HCT116 (cell line): ENCODE results near the gene KLHL11. TPM values are rescaled to one million over a fixed set of nuclear protein-coding genes. Genes with fewer than 3 reads are reported as not detected.
A peak's percentile ranks its signal among the peaks of the same experiment; 100 is the strongest.

Experiments
- ATAC-seq: fragments of 200-7000 bp; cut with Tn5 transposase; 2 replicates; pipeline ENCODE4 v1.9.1; 2020; ENCODE audit warnings: mild to moderate bottlenecking, moderate library complexity
- BruUV-seq: library from RNA; stranded (reverse); fragments of 400-500 nt; replicated peaks from 2 replicates; lab custom pipeline; 2021; lab: Mats Ljungman, UMichigan
- CTCF ChIA-PET: fragments of 300-600 bp; sonication (Branson Sonifier 250); formaldehyde crosslinking; loops from one replicate; lab custom pipeline; 2021; ENCODE audit warnings: antibody characterized with exemption; lab: Charles Lee
- POLR2A ChIA-PET: fragments of 300-600, 350-600 bp; sonication (Branson Sonifier 250); formaldehyde crosslinking; loops from one replicate; lab custom pipeline; 2021; ENCODE audit warnings: antibody characterized with exemption; lab: Charles Lee
- RAD21 ChIA-PET, 2 experiments: fragments of 300-600 bp; sonication (Branson Sonifier 250); formaldehyde crosslinking; loops; one replicate each; lab custom pipeline; 2023; ENCODE audit warnings: low total read pairs in 2 of 2; ENCODE audit not compliant: uncharacterized antibody in 2 of 2, unreplicated experiment in 2 of 2, low non-redundant PET in 1 of 2; lab: Charles Lee
- DNase-seq: peaks from one replicate; pipeline ENCODE4 v3.0.0-alpha.2; 2010; ENCODE audit warnings: low read depth, low spot score
- H2AFZ ChIP-seq: fragments of 200-600 bp; shearing (Covaris generic), sonication (generic); 2 replicates; pipeline ENCODE4 v1.6.1; 2017; ENCODE audit warnings: low read depth, mixed run types, mixed read lengths, antibody characterized with exemption, low read length; ENCODE audit not compliant: poor library complexity, severe bottlenecking
- H3K27ac ChIP-seq: 2 replicates; pipeline ENCODE4 v1.5.1; 2012; ENCODE audit warnings: low read depth, low read length
- H3K27me3 ChIP-seq: fragments of 200-600 bp; sonication (generic); 2 replicates; pipeline ENCODE4 v1.6.1; 2016; ENCODE audit warnings: mixed run types, low read length, mixed read lengths; ENCODE audit not compliant: insufficient read depth
- H3K36me3 ChIP-seq, 2 experiments: fragments of 200-500 bp in 1 of 2; fragments of 200-600 bp in 1 of 2; sonication (Bioruptor generic) in 1 of 2; sonication (generic) in 1 of 2; 2 replicates each; pipeline versions ENCODE4 v1.5.1 to v1.6.1; 2014 to 2016; ENCODE audit warnings: low read length in 2 of 2, inconsistent platforms in 1 of 2, mixed read lengths in 1 of 2, mixed run types in 1 of 2; ENCODE audit not compliant: insufficient read depth in 2 of 2, control insufficient read depth in 1 of 2
- H3K4me1 ChIP-seq, 2 experiments: fragments of 200-600 bp in 1 of 2; sonication (generic) in 1 of 2; 2 replicates each; pipeline versions ENCODE4 v1.5.1 to v1.6.1; 2012 to 2017; ENCODE audit warnings: low read length in 2 of 2, inconsistent platforms in 1 of 2, mild to moderate bottlenecking in 1 of 2, mixed read lengths in 1 of 2, mixed run types in 1 of 2, moderate library complexity in 1 of 2; ENCODE audit not compliant: insufficient read depth in 2 of 2, control insufficient read depth in 1 of 2
- H3K4me2 ChIP-seq: fragments of 200-600 bp; sonication (generic); 2 replicates; pipeline ENCODE4 v1.6.1; 2017; ENCODE audit warnings: mixed run types, low read length, mixed read lengths
- H3K4me3 ChIP-seq, 2 experiments: fragments of 200-600 bp in 1 of 2; sonication (generic) in 1 of 2; replicated peaks in 1 of 2; 2 replicates each; pipeline ENCODE4 v1.5.1; 2011 to 2016; ENCODE audit warnings: low read length in 2 of 2, control low read depth in 1 of 2, low read depth in 1 of 2, mild to moderate bottlenecking in 1 of 2, mixed read lengths in 1 of 2, mixed run types in 1 of 2
- H3K79me2 ChIP-seq: fragments of 200-600 bp; sonication (generic); 2 replicates; pipeline ENCODE4 v1.6.1; 2017; ENCODE audit warnings: mild to moderate bottlenecking, mixed run types, low read length, moderate library complexity, mixed read lengths; ENCODE audit not compliant: insufficient read depth
- H3K9ac ChIP-seq: fragments of 200-600 bp; sonication (generic); 2 replicates; pipeline ENCODE4 v1.6.1; 2016; ENCODE audit warnings: low read length, mixed read lengths
- H3K9me2 ChIP-seq: fragments of 200-600 bp; sonication (generic), shearing (Covaris generic); 2 replicates; pipeline ENCODE4 v1.6.1; 2017; ENCODE audit warnings: mixed run types, mild to moderate bottlenecking, moderate library complexity; ENCODE audit not compliant: insufficient read depth
- H3K9me3 ChIP-seq, 2 experiments: fragments of 200-500 bp in 1 of 2; fragments of 200-600 bp in 1 of 2; sonication (Bioruptor generic) in 1 of 2; sonication (generic) in 1 of 2; 2 replicates each; pipeline ENCODE4 v1.6.1; 2014 to 2017; ENCODE audit warnings: low read length in 2 of 2, mixed read lengths in 2 of 2, inconsistent platforms in 1 of 2, low read depth in 1 of 2, mild to moderate bottlenecking in 1 of 2, mixed run types in 1 of 2, moderate library complexity in 1 of 2; ENCODE audit not compliant: control insufficient read depth in 1 of 2, insufficient read depth in 1 of 2
- H4K20me1 ChIP-seq: fragments of 200-600 bp; sonication (generic), shearing (Covaris generic); 2 replicates; pipeline ENCODE4 v1.6.1; 2017; ENCODE audit warnings: mixed run types, mild to moderate bottlenecking, moderate library complexity; ENCODE audit not compliant: insufficient read depth
- CBX3 ChIP-seq: IDR thresholded peaks from 2 replicates; pipeline ENCODE4 v1.6.1; 2012; ENCODE audit warnings: low read depth
- CEBPB ChIP-seq: IDR thresholded peaks from 2 replicates; pipeline ENCODE4 v1.6.1; 2012; ENCODE audit warnings: low read depth
- ELF1 ChIP-seq: IDR thresholded peaks from 2 replicates; pipeline ENCODE4 v1.6.1; 2012; ENCODE audit warnings: low read depth, borderline replicate concordance
- EZH2 ChIP-seq: fragments of 200-600 bp; sonication (generic); IDR thresholded peaks from 2 replicates; pipeline ENCODE4 v1.6.1; 2017; ENCODE audit warnings: antibody characterized with exemption, mixed run types
- JUND ChIP-seq: IDR thresholded peaks from 2 replicates; pipeline ENCODE4 v1.6.1; 2012
- POLR2A ChIP-seq: IDR thresholded peaks from 2 replicates; pipeline ENCODE4 v1.7.0; 2011; ENCODE audit warnings: borderline replicate concordance; ENCODE audit not compliant: insufficient read depth, insufficient read length; ENCODE audit errors: extremely low read depth
- POLR2AphosphoS5 ChIP-seq: IDR thresholded peaks from 2 replicates; pipeline ENCODE4 v1.6.1; 2011; ENCODE audit warnings: mild to moderate bottlenecking, low read depth, low read length, moderate library complexity
- SIN3A ChIP-seq: IDR thresholded peaks from 2 replicates; pipeline ENCODE4 v1.6.1; 2012; ENCODE audit warnings: low read depth
- ZBTB33 ChIP-seq: IDR thresholded peaks from 2 replicates; pipeline ENCODE4 v1.6.1; 2011; ENCODE audit warnings: mild to moderate bottlenecking, low read length, moderate library complexity; ENCODE audit not compliant: insufficient replicate concordance; ENCODE audit errors: extremely low read depth
- intact Hi-C: fragments of 100-400 bp; cut with micrococcal nuclease; formaldehyde crosslinking; loops from 2 replicates; pipeline ENCODE4 v1.10.0; 2022
- total RNA-seq: library from RNA; stranded (reverse); gene quantifications from one replicate; pipeline ENCODE4 v1.2.1, GENCODE V29; 2021; ENCODE audit not compliant: unreplicated experiment

Gene KLHL11
- total RNA-seq, 1 experiment from 2014 or later = 22.4 TPM

- Histone ChIP-seq H3K4me1 (peaks cover 2 to 20% of the 10 kb centered on the region in 2 experiments; a peak in 3 of 4 replicates), H3K4me2 (no peak overlapping the region), H3K4me3 (no peak overlapping the region), H3K9ac (no peak overlapping the region), H3K36me3 (no peaks in the 10 kb centered on the region; a peak in 1 of 4 replicates), H4K20me1 (no peaks in the 10 kb centered on the region), H3K9me3 (no peaks in the 10 kb centered on the region), H3K79me2 (peaks cover 20% of the 10 kb centered on the region; the same call in 1 of the 2 replicates), H3K27me3 (no peaks in the 10 kb centered on the region), H3K27ac (no peak overlapping the region), H2AFZ (no peak overlapping the region), H3K9me2 (no peaks in the 10 kb centered on the region)
- no peak for ATAC-seq
- no peak for DNase-seq
- TF ChIP-seq SIN3A = no peak
- TF ChIP-seq ZBTB33 = no peak
- no peak for TF ChIP-seq CBX3
- no peak for TF ChIP-seq JUND
- TF ChIP-seq POLR2A = no peak
- TF ChIP-seq EZH2 = no peak
- ChIA-PET CTCF (no interaction called here), RAD21 (no interaction called here), POLR2A (no interaction called here)
- no TSS peak for BruUV-seq
- intact Hi-C loops = no loop called here
Observed at GRCh38 chr17:41816637-41817320, 48.4 kb downstream of the KLHL11 start.

DNA sequence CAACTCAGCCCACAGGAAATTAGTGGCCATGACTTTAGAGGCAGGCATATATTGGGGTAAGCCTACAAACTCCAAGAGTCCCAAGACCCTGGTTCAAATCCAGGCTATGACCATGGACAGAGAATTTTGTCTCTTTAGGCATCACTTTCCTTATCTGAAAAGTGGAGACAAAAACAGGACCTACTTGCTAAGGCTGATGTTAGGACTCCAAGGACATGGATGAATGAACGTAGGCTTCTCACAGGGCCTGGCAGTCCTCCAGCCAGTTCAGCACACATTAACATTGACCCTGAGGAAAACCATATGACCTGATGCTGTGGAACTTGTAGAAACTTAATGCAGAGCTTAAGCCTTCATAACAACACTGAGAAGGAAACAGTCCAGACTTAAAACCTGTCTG is 51.0 kb downstream of the KLHL11 start:
- peak overlapping the region; percentile 99 for H3K4me2 ChIP-seq
- H3K79me2 ChIP-seq = peaks cover 30% of the 10 kb centered on the region; the same call in 1 of the 2 replicates
- no peaks in the 10 kb centered on the region for H4K20me1 ChIP-seq
- no peak for DNase-seq
- H3K36me3 ChIP-seq = no peaks in the 10 kb centered on the region; a peak in 1 of 4 replicates
- H3K9me2 ChIP-seq = no peaks in the 10 kb centered on the region
- H3K27me3 ChIP-seq = no peaks in the 10 kb centered on the region
- ChIA-PET CTCF (interaction anchor here (1.2 kb wide), 1 partner anchor 76 kb away, joined by 3 read pairs; no protein-coding TSS in a partner anchor), RAD21 (no interaction called here), POLR2A (no interaction called here)
- no TSS peak for BruUV-seq
- peak overlapping the region; percentile 71; the same call in 1 of the 2 replicates for H3K9ac ChIP-seq
- H3K4me3 ChIP-seq = peak overlapping the region in 1 of 2 experiments; percentile 72; a peak in 3 of 4 replicates
- peaks cover 10 to 41% of the 10 kb centered on the region in 2 experiments; a peak in 3 of 4 replicates for H3K4me1 ChIP-seq
- no peak overlapping the region for H2AFZ ChIP-seq
- TF ChIP-seq ELF1 (no peak), POLR2AphosphoS5 (no peak), CEBPB (no peak), POLR2A (no peak), SIN3A (no peak)
- intact Hi-C loops = no loop called here
- peak overlapping the region; percentile 97 for H3K27ac ChIP-seq
- ATAC-seq = no peak
- no peaks in the 10 kb centered on the region for H3K9me3 ChIP-seq
